Measurements from ENCODE around the gene PITX2. TPM values are rescaled to one million over a fixed set of nuclear protein-coding genes. Genes with fewer than 3 reads are reported as not detected.
"Not testable (repeated sequence)": the region's sequence is repeated elsewhere in the genome, so short reads cannot be mapped to it uniquely, and the experiment has no call there.

PITX2 gene
- polyA plus RNA-seq, 1 donor (not counting 4 experiments of a cell fraction or from before 2014, with no cell fraction given), result not detected

GRCh38 chr4:110586131-110586850, 36.6 kb downstream of the PITX2 start:
- dilution Hi-C loops (cut with MboI; ENCODE audit: extremely low pct_ligation_motif_present, low sequenced_read_pairs), result no loop called here
- DNase-seq (ENCODE audit: low read depth, low spot score) (no peak), FAIRE-seq (no peak)
- Histone ChIP-seq H3K9ac (ENCODE audit: control insufficient read depth, extremely low read depth, insufficient read depth, low read length) (no peak overlapping the region), H3K27ac (ENCODE audit: control insufficient read depth, insufficient read depth, low read length) (no peak overlapping the region), H3K4me2 (ENCODE audit: control insufficient read depth, extremely low read depth, insufficient read depth, low read depth, low read length) (no peak overlapping the region), H3K36me3 (ENCODE audit: control insufficient read depth in 2 of 2, extremely low read depth in 1 of 2, insufficient read depth in 2 of 2, low read length in 2 of 2) (no peaks in the 10 kb centered on the region), H3K4me1 (ENCODE audit: control insufficient read depth, extremely low read depth, insufficient read depth, low read length) (no peaks in the 10 kb centered on the region), H3K9me3 (ENCODE audit: control insufficient read depth, low read depth, low read length) (no peaks in the 10 kb centered on the region), H3K4me3 (ENCODE audit: control insufficient read depth in 2 of 3, extremely low read depth in 1 of 3, insufficient read depth in 2 of 3, low read depth in 1 of 3, low read length in 3 of 3) (no peak overlapping the region), H3K27me3 (ENCODE audit: control insufficient read depth, extremely low read depth, insufficient read depth, low read length) (no peaks in the 10 kb centered on the region), H3K79me2 (ENCODE audit: control insufficient read depth, insufficient read depth, low read length) (no peaks in the 10 kb centered on the region), H3K9me1 (ENCODE audit: control insufficient read depth, extremely low read depth, insufficient read depth, low read length) (no peaks in the 10 kb centered on the region), H4K20me1 (ENCODE audit: control insufficient read depth, extremely low read depth, insufficient read depth, low read length) (no peaks in the 10 kb centered on the region), H2AFZ (ENCODE audit: control insufficient read depth, low read length) (peak overlapping the region; percentile 56)
- TF ChIP-seq CTCF (optimal IDR thresholded peaks at IDR 0.05 in 1 of 3, IDR thresholded peaks at IDR 0.05 in 1 of 3, conservative IDR thresholded peaks at IDR 0.05 in 1 of 3; ENCODE audit: extremely low read depth in 1 of 3, insufficient read depth in 2 of 3, low read length in 3 of 3), result peak in 2 of 3 experiments; percentile 38 to 52
- no peak for TF ChIP-seq EZH2 (IDR thresholded peaks at IDR 0.05; ENCODE audit: low read length)

- FAIRE-seq; dilution Hi-C loops (cut with MboI; ENCODE audit: extremely low pct_ligation_motif_present, low sequenced_read_pairs): not testable (repeated sequence)
Measured at GRCh38 chr4:110576696-110577095, 46.2 kb downstream of the PITX2 start.

More at GRCh38 chr4:110576696-110577095, 46.2 kb downstream of the PITX2 start:
- not testable (repeated sequence) for H3K27ac ChIP-seq (ENCODE audit: control insufficient read depth, insufficient read depth, low read length); H3K9me3 ChIP-seq (ENCODE audit: control insufficient read depth, low read depth, low read length); H3K4me1 ChIP-seq (ENCODE audit: control insufficient read depth, extremely low read depth, insufficient read depth, low read length); H3K9me1 ChIP-seq (ENCODE audit: control insufficient read depth, extremely low read depth, insufficient read depth, low read length); DNase-seq (ENCODE audit: low read depth, low spot score); H2AFZ ChIP-seq (ENCODE audit: control insufficient read depth, low read length); H3K9ac ChIP-seq (ENCODE audit: control insufficient read depth, extremely low read depth, insufficient read depth, low read length); H3K36me3 ChIP-seq (ENCODE audit: control insufficient read depth in 2 of 2, extremely low read depth in 1 of 2, insufficient read depth in 2 of 2, low read length in 2 of 2); H3K27me3 ChIP-seq (ENCODE audit: control insufficient read depth, extremely low read depth, insufficient read depth, low read length); H3K4me3 ChIP-seq (ENCODE audit: control insufficient read depth in 2 of 3, extremely low read depth in 1 of 3, insufficient read depth in 2 of 3, low read depth in 1 of 3, low read length in 3 of 3); H4K20me1 ChIP-seq (ENCODE audit: control insufficient read depth, extremely low read depth, insufficient read depth, low read length); H3K4me2 ChIP-seq (ENCODE audit: control insufficient read depth, extremely low read depth, insufficient read depth, low read depth, low read length); H3K79me2 ChIP-seq (ENCODE audit: control insufficient read depth, insufficient read depth, low read length)

Other genes starting within 250 kb of the PITX2 start
- gene ENPEP, start 146.9 kb downstream of the PITX2 start, polyA plus RNA-seq, result not detected in 3 replicates

Measured in keratinocyte (primary cell).